Activated T-cell treated with anti-CD3 and anti-CD28 coated beads for 4 hours (primary cell): Measurements from ENCODE around the gene DPH3.
"Not testable (repeated sequence)": the region's sequence is repeated elsewhere in the genome, so short reads cannot be mapped to it uniquely, and the experiment has no call there.

ENCODE experiments used
- DNase-seq: peaks from one replicate; pipeline ENCODE4 v3.0.0-alpha.2; 2020

DPH3 gene

GRCh38 chr3:16264708-16265454 is at the start of gene DPH3, which contains the start of gene OXNAD1:
DPH3 (minus strand) TSS chr3:16264943; CDS start chr3:16264876, 67 bp downstream.
OXNAD1 (plus strand) TSS chr3:16265212; CDS start chr3:16270953, 5,741 bp downstream.
- peak; percentile 99 for DNase-seq

DNA sequence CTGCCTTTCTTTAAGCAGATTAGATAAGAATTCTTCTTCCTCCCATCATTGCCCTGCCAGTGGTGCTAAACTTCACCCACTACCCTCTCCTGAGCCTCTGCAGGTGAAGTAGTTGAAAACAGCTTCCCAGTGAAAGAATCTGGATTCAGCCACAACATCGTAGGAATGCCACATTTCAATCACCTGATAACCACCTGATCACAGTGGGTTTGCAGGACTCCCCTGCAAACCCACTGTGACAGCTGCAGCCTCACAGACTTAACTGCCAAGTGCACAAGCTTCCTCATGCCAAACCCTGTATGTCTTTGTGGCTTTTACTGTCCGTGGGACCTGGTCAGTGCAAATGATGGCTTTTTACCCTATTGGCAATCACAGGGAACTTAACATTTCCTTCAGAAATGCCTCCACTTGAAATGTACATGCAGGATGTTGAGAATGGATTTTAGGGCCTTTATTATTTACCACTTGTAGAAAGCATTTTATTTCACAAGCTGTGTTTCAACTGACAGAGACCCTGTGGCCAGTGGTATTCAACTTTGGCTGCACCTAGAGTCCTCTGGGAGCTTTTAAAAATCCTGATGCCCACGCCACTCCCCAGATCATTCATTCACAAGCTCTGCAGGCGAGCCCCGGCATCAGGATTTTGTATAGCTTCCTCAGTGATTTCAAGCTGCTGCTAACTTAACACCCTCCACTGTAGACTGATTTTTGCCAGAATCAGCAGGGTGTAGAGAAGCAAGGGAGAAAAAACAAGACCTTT is 49.3 kb upstream of the DPH3 start:
- DNase-seq: no peak

- no peak for DNase-seq
These were observed 47.3 kb upstream of the DPH3 start for GRCh38 chr3:16311960-16312451.

DNA sequence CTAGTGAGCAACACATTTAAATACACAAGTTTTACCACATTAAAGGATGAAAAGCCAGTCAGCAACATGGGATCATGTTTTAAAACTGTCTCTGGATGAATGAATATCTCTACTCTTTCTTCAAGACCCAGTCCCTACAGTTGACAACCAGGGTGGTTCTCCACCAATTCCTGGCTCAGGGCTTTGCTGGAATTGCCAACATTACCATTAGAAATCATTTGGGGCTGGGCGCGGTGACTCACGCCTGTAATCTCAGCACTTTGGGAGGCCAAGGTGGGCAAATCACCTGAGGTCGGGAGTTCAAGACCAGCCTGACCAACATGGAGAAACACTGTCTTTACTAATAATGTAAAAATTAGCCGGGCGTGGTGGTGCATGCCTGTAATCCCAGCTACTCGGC is 45.7 kb upstream of the DPH3 start:
- DNase-seq: not testable (repeated sequence)

DNA sequence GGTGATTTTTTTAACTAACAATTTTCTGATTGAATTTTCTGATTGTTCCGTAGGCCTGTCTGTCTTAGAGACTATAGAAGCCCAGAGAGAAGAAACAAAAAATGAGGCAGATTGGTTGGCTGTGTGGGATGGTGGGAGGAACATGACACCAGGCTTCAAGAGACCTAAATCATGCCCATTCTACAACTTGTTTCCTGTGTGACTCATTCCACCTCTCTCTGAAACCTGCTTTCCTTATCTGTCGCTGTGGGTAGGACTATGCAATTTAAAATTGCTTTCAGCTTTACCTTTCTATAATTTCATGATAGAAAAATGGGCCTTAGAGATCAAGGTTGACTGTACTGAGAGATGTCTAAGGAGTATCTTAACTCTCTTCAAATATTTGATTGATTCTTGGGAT is 44.8 kb upstream of the DPH3 start:
- no peak for DNase-seq

GRCh38 chr3:16308727-16309126 is 44.0 kb upstream of the DPH3 start:
- DNase-seq: no peak

DNA sequence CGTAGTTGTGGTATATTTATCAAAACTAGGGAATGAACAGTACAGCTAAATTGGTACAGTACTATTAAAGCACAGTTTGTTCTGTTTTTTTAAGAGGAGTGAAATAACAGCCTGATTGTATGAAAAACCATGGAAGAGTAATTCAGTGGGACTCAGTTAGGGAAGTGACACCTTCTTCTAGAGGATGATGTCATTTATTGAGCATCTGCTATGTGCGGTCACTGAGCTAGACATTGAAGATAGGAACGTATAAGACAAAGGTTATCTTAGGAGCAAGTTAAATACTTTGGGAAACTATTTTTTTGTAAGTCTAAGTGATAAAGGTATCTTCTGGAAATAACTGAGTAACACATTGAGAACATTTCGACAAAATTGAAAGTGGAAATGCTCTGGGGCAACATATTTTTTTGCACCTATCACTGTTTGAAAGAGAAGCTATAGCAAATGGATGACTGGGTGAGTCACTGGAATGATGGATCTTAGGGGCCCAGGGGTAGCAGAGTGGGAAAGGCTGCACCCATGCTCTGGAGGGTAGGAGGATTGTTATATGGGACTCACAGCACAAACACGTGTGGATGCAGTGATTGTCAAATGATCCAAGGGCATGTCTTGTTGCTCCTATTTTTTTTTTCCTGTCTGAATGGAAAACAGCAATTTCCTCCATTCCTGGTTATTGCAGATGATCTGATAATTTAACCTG is 43.2 kb upstream of the DPH3 start:
- no peak for DNase-seq

DNA sequence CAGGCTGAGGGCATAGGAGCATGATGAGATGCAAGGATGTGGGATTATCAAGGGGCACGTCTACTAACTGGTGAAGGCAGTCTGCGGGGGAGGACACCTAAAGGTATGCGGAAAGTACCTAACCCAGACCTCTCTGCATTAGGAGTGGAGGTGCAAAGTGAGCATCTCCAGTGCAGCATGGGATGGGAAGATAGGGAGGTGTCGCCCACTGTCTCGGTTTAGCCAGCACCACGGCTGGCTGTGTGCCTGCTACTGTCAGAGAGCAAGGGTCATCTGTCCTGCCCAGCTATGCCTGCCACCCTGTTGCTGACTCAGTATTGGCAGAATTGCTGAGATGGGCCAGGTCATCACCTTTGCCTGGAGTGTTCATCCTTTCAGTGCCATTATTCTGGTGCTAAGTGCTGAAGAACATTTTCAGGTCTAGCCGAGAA is 40.4 kb upstream of the DPH3 start:
- peak; percentile 36 for DNase-seq

DNA sequence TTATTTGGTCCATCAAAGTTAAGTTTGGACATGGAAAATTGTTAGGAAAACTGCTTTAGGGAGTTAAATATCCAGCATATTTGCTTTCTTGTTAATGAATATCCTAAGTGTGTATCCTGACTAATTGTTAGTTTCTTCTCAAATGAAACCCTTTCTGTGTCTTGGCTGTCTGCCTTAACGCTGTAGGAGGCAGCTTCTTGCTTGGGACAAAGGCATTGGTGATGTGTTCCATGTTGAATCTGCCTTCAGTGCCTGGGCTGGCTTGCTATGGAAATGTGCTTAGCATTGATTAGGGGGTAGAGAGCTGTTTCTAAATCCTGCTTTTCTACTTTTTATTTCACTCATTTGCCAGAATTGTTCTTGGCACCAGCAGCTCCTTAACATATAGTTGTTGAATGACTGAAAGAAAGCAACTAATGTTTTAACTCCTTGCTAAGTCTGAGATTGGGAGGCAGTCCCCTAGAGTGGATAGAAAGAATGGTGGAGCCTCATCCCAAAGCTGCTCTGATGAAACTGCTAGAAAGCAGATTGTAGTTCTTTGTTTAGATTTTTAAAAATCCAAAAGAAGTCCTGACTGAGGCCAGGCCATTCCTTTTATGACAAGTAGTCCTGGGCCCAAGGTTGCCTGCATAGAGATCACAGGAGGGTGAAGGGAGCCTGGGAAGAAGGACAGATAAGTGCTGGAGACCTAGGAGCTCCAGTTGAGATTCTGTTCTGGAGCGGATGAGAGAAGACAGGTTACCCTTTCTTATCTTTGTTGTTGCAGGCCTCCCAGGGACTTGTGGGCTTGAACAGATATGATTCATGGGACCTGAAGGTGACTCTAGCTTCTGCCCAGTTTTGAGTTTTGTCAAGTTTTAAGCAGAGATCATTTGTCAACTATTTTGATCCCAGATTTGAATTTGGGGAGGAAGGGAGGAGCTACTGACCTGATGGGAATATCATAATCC is 39.6 kb upstream of the DPH3 start:
- DNase-seq: no peak

DNA sequence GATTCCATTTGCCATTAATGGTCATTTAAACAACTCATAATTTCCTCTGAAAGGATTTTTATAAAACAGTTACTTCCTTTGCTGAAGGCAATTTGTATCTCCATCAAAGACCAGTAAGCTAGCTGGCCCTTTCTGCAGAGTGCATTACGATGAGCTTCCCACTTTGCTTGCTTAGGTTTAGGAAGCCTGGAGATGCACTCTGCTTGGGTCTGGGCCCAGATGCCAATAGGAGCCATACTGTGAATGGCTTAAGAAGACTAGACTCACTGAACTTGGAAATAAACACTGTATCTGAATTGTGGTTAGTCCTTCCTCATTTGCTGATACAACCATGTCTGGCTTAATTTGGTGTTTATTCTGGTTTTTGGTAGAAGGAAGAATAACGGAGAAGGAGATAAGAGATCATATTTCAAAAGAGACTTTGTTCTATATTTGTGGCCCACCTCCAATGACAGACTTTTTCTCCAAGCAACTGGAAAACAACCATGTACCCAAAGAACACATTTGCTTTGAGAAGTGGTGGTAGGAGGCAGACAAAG is 38.4 kb upstream of the DPH3 start:
- no peak for DNase-seq

GRCh38 chr3:16302082-16302631 is 37.4 kb upstream of the DPH3 start:
- DNase-seq: no peak

DNA sequence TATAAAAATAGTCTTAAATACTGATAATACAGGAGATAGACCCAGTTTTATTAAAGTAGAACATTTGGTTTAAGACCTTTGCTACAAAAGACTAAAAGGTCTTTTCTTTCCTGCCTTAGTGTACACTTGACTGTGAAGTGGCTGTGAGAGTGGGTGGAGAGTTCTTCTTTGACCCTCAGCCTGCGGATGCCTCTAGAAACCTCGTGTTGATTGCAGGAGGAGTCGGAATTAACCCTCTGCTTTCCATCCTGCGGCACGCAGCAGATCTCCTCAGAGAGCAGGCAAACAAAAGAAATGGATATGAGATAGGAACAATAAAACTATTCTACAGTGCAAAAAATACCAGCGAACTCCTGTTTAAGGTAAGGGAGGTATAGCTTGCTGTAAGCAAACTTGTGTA is 36.8 kb upstream of the DPH3 start:
- no peak for DNase-seq

- no peak for DNase-seq
These were observed 36.2 kb upstream of the DPH3 start for GRCh38 chr3:16300881-16301359.

DNA sequence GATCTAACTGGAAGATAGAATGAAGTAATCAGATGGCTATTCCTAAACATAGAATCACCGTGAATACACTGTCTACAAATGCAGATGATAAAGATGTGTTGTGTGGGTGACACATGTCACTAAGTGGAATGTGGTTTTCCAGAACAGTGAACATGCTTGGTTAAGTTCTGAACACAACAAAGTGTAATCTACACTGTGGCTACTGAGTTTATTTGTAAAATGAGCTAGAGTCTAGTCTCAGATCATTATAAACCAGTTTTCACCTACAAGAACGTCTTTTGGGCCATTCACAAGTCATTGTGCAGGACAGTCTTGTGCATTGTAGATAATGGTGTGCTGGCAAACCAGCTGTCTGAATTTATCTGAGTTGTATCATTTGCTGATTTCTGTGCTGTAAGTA is 35.6 kb upstream of the DPH3 start:
- no peak for DNase-seq

DNA sequence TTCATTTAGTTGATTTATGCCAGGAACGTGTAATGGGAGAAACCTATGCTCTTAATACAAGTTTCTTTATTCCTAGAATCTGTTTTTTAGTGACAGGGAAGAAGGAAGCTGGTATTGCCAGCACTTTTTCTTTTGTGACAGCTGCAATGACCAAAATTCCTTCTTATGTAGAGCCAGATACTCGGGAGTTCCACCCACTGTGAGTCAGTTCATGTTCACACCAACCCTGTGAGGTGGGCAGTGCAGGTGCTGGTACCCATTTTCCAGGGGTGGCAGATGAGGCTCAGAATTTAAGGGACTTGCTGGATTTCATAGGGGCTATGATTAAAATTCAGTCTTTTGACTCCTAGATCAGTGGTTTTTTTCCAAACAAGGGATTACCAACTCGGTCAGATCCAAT is 35.0 kb upstream of the DPH3 start:
- no peak for DNase-seq

- DNase-seq: no peak
These were observed 34.1 kb upstream of the DPH3 start for GRCh38 chr3:16298891-16299290.

DNA sequence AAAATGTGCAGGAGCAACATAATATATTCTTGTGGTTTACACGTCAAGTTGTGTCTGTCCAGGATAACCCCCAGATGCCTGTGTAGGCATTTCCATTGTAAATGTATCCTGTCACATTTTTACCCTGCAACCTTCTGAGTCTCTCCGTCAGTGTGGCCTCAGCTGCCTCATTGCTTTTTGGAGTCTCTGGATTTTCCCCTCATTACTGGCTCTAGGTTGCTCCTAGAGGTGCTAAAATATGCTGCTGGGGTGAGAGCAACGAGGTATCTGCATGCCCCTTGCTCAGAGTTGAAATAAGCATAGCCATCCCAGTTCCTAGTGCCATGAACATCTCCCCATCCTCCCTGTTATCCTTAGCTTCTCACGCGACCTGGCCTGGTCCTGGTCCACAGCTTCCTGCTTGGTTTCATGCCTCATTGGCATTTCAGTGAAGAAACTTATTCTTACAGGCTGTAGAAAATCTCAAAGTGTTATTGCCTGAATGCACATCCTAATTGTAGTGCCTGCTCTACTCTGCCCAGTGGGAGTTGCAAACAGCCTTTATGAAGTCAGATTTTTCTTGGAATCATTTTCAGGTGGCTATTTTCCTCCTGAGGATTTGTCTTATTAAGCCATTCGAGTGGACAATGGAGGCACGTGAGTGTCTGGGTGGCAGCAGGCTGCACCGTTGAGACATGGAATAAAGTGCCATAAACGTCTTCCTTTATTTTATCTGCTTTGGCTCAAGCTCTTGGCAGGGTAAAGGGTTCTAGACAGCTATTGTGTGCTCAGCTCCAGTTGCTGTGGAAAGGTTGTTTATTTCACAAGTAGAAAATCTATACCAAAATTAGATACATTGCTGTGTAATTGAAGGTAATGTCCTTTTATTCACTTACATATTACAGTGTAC is 33.5 kb upstream of the DPH3 start:
- no peak for DNase-seq

GRCh38 chr3:16295298-16295890 is 30.7 kb upstream of the DPH3 start:
- DNase-seq: no peak

- DNase-seq: no peak
These were observed 30.1 kb upstream of the DPH3 start for GRCh38 chr3:16294844-16295243.

GRCh38 chr3:16290827-16291196 is 26.1 kb upstream of the DPH3 start:
- DNase-seq: no peak
